GM19455 (cell line): ENCODE measurements around the gene MAD1L1.
A peak's percentile ranks its signal among the peaks of the same experiment; 100 is the strongest.
"Not testable (repeated sequence)": the region's sequence is repeated elsewhere in the genome, so short reads cannot be mapped to it uniquely, and the experiment has no call there.

Source experiments
- ATAC-seq: cut with Tn5 transposase; IDR thresholded peaks from one replicate; pipeline ENCODE4 v1.9.1; 2021; ENCODE audit not compliant: unreplicated experiment

MAD1L1 gene

DNA sequence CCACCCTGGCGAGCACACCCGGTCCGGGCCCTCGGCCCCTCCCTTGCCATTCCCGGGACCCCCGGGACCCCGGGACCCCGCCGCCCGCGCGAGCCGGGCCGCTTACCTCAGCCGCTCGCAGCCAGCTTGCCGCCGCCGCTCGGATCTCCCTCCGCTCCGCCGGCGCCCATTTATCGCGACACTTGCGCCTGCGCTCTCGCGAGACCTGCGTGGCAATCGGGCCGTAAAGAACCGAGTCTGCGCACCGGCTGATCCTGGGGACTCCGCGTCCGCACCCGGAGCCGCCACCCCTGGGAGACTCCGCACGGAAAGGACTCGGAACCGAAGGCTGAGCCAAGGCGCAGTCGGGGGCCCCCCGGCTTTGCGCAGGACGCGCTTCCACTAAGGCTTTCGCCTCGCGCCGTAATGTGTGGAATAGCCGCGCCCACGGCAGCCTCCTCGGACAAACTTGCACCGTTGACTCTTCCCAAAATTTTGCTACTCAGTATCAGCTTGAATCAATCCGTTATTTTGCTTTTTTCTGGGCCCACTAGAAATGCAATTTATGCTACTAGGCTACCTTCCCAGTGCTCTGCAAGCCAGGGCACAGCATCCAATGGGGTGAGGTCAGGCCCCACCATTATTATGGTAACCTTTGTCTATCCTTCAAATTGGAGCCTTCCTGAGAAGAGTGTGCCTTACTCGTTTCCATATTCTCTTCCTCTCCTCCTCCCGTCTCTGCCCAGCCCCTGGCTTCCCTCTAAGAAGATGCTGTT, at the start of gene MAD1L1:
Gene MAD1L1 (minus strand): TSS at position 180 of the 755 bp plus-strand sequence. CDS start 2,812 bp downstream, outside the sequence.
- peak; percentile 67 for ATAC-seq

- ATAC-seq = no peak
These were observed 49.5 kb upstream of the MAD1L1 start for GRCh38 chr7:2282185-2282751.

DNA sequence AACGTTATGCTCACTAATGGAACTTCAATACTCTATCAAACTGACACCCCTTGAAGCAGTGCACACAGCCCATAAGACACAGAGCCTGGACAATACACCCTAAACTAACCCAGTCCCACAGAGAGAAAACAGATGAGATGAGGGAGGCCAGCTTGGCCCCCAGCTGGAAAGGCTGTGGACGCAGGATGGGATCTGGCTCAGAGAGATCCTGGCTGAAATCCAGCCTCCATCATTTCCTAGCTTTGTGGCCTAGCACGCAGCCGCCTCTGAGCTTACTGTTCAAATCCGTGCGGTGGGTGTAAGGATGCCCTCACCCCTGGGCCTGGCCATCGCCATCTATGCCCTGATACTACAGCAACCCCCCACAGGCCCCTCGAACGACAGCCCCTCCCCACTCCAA, 48.8 kb upstream of the MAD1L1 start:
- no peak for ATAC-seq

GRCh38 chr7:2280424-2280823, 47.7 kb upstream of the MAD1L1 start:
- ATAC-seq = no peak

DNA sequence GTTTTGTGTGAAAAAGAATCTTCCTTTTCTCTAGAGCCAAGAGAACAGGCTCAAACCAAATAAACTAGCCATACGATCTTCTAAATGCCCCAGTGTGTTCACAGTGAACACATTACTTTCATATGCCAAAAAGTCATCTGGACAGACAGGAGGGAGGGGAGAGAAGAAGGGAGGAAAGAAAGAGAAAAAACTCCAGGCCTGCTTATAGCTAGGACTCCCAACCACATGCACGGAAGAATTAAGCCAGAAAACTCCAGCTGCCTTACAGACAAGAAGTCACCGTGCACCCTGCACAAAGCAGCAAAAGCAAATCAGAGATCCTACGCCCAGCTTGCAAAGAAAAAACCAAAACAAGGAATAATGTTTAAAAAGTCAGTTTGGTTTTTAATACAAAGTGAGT, 47.2 kb upstream of the MAD1L1 start:
- no peak for ATAC-seq

DNA sequence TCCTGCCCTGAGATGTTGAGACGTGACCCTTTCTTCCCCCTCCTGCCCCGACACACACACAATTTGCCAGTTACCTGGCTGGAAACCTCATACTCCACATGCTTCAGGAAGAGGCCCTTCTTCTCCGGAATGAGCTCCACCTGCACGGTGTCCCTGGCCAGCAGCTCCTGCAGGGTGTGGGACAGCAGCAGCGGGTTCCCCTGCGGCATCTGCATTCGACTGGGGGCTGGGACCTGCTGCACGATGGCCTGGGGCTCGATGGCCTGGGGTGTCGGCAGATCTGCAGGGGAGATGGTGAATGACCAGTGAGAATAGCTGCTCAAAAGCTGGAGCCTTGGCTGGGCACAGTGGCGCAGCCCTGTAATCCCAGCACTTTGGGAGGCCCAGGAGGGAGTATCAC, 45.3 kb upstream of the MAD1L1 start:
- ATAC-seq = no peak

DNA sequence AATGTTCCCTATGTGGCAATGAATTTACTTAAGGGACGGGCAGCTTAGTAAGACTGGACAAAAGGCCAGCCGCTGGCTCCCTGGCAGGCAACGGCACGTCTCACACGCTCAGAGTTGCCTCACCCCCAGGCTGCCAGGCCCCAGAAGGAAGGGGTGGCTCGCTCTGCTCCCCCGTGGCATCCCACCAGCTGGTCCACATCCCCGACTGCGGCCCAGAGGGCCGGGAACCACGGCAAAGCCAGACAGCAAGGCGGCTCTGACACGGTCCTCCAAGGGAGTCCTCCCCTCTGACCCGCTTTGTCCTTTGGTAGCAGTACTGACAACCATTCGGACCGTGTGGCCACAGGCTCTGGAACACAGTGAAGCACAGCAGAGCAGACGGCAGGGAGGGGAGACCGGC, 43.4 kb upstream of the MAD1L1 start:
- ATAC-seq = no peak

- ATAC-seq = no peak
These were observed 42.4 kb upstream of the MAD1L1 start for GRCh38 chr7:2275101-2275500.

DNA sequence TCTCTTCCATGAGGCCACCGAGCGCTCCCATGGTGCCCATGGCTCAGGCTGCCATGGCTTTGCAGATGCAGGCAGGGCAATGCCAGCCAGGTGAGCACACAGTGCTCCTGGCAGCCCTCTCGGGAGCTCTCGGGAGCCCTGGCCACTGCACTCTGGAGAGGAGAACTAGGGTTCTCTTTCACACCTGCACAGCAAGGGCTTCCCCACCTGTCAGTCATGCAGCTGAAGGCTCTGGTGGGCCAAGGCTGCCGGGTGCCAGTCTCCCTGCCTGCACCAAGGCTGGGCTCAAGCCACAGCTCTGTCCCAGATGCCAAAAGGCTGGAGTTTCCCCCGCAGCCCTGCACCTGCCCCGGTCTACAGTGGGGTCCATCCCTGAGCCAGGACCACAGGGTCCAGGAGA, 41.9 kb upstream of the MAD1L1 start:
- no peak for ATAC-seq

- ATAC-seq = no peak
These were observed 41.1 kb upstream of the MAD1L1 start for GRCh38 chr7:2273866-2274265.

GRCh38 chr7:2272031-2272430, 39.3 kb upstream of the MAD1L1 start:
- ATAC-seq = no peak

DNA sequence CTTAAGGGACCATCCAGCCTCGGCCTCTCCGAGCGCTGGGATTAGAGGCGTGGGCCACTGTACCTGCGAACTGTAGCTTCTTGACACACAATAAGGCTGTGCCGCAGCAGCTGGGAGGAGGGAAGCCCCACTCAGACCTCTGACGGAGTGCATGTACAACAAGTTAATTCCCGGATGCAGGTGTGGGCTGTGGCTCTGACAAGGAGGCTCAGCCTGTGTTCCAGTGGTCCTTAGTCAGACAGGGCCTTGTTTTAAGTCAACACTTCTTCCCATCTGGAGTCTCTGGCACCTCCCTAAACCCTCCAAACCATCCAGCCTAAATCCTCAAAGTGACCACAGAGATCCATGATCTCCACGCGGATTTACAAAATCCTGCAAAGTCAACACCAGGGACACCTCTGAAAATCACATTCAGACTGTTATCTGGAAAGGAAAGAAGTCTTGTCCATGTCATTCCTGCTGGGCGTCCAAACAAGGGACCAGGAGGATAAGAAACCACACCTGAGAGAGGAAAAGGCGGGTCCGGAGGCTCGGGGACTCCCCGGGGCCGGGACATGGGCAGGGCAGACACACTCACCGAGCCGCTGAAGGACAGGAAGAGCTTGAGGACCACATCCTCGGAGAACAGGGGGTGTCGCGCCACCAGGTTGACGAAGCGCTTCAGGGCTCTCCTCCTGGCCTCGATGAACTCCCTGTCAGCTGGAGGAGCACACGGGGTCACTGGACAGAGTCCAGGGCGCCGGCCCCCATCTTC, 38.7 kb upstream of the MAD1L1 start:
- no peak for ATAC-seq

DNA sequence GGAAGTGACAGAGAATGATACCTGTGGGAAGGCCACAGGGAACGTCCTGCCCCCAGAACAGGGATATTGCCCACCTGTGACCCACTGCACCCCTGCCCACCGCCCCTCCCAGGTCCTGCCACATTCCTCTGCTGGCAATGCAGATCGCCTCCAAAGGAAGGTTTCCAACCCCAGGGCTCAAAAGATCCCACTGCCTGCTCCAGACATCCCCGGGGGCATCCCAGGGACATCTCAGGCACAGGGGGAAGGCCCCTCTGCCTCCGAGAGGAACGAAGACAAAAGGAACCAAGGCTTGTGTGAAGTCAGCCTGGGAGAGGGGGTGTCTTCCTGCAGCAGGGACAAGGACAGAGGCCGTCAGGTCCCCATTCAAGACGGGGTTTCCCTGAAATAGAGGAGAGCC, 37.8 kb upstream of the MAD1L1 start:
- ATAC-seq = no peak

DNA sequence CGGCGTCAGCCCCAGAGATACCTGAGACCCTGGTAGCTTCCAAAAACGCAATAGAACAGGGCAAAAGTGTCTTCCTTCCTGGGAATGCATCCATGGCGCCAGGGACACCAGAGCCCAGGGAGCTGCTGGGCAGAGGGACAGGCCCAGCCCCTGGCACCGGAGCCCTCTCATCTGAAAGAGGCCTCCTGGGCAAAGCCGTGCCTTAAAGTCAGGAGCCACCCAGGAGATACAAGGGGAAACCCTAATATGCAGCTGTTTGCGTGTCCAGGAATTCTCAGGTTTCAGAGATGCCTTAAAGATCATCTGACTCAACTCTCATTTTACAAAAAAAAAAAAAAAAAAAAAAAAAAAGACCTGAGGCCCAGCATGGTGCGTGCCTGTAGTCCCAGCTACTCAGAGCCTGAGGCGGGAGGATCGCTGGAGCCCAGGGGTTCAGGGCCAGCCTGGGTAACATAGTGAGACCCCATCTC, 37.3 kb upstream of the MAD1L1 start:
- no peak for ATAC-seq

DNA sequence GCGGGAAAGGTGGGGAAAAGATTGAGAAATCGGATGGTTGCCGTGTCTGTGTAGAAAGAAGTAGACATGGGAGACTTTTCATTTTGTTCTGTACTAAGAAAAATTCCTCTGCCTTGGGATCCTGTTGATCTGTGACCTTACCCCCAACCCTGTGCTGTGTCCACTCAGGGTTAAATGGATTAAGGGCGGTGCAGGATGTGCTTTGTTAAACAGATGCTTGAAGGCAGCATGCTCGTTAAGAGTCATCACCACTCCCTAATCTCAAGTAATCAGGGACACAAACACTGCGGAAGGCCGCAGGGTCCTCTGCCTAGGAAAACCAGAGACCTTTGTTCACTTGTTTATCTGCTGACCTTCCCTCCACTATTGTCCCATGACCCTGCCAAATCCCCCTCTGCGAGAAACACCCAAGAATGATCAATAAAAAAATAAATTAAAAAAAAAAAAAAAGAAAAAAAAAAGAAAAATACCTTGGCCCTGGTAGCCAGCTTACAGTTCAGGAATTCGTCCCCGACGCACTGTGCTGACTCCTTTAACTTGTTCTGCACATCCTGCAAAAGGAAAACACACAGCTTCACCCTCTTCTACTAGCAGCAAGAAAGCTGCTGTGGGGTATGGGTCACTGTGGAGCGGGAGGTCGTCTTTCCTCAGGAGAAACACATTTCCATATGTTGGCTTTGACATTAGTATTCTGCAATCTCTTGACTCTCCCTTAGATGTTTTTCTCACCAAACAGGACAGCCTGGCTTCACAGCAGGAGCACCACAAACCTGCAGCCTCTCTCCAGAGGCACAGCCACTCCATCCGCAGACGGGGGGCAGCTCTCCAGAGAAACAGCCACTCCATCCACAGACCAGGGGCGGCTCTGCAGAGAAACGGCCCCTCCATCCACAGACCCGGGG, 36.6 kb upstream of the MAD1L1 start:
- not testable (repeated sequence) for ATAC-seq

GRCh38 chr7:2266911-2267310, 34.2 kb upstream of the MAD1L1 start:
- ATAC-seq = no peak

DNA sequence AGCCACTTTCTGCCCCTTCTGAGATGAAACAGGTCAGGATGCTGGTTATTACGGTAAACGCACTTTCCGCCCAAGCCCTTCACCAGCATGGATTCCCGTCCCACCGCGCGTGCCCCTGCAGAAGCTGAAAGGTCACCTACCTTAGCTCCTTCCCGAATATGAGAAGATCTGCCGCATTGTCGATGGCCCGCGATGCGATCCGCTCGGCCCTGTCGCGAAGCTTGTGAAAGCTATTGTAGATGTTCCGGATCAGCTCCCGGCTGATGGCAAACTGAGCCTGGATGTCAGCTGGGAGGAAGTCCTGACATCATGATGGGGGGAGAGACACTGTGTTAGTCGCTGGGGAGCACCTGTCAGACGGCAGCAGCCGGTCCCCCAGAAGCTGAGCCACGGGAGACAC, 31.4 kb upstream of the MAD1L1 start:
- ATAC-seq = no peak

DNA sequence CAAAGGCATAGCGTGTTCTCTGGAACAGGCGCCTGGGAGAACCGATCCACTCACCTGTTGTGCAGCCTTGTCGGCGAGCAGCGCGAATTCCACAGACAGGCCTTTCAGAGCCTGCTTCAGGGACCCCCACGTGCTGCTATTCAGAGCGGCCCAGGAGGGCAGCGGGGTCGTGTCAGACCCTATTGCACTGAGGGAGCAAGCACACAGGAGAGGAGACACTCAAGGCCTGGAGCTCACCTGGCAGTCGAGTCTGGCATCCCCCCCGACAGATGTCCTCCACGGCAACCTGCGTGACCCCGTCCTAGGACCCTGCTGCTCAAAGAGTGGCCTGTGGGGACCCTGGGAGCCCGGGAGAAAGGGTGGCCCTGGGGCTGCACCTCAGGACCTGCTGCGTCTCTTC, 30.4 kb upstream of the MAD1L1 start:
- ATAC-seq = no peak

GRCh38 chr7:2261611-2262010, 28.9 kb upstream of the MAD1L1 start:
- no peak for ATAC-seq

DNA sequence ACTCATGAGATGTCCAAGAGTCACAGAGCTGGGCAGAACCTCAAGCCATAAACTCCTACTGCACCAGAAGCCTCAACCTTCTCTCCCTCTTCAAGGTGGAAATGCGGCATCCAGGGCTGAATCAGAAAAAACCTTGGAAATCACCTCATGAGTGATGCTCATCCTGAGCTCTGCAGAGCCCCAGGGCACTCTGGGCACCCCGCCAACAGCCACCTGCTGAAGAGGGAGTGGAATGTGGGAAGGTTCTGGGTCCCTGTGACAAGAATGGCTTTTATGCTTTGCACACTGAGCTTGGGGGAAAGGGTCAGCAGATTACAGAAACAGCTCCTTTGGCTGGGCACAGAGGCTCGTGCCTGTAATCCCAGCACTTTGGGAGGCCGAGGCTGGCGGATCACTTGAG, 28.1 kb upstream of the MAD1L1 start:
- ATAC-seq = no peak

DNA sequence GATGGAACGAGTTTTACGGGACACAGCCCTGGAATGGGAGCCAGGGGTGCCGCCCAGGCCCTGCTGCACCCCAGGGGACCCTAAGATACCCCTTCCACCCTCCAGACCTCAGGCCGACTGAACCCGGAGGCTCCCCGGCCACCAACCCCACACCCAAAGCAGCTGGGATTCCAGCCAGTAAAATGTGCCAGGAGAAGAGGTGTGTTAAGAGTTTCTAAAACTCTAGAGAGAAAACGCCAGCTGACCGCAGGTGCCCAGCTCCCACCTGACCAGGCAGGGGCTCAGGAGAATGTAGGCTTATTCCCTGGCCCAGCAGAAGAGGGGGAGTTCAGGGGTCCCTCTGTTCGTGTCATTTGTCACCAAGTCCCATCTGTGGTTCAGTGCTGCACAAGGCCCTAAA, 26.7 kb upstream of the MAD1L1 start:
- no peak for ATAC-seq
